SK-N-SH (cell line): ENCODE results near the gene C6orf120.

Experiments used
- EP300 ChIP-seq, 2 experiments: IDR thresholded peaks; 2 replicates each; pipeline versions ENCODE4 v1.4.0 to v1.6.1; 2012; ENCODE audit warnings: borderline replicate concordance in 1 of 2, low read depth in 1 of 2, low read length in 1 of 2
- NRF1 ChIP-seq: IDR thresholded peaks from 2 replicates; pipeline ENCODE4 v1.6.1; 2012; ENCODE audit warnings: low read depth, mild to moderate bottlenecking, low read length
- POLR2AphosphoS5 ChIP-seq: IDR thresholded peaks from 2 replicates; pipeline ENCODE4 v1.6.1; 2012; ENCODE audit warnings: low read depth, low read length
- RXRA ChIP-seq: IDR thresholded peaks from 2 replicates; pipeline ENCODE4 v1.4.0; 2012; ENCODE audit warnings: low read depth, mild to moderate bottlenecking, borderline replicate concordance
- SIN3A ChIP-seq: IDR thresholded peaks from 2 replicates; pipeline ENCODE4 v1.6.1; 2012; ENCODE audit warnings: low read depth, mild to moderate bottlenecking, low read length, moderate library complexity, borderline replicate concordance
- TAF1 ChIP-seq: IDR thresholded peaks from 2 replicates; pipeline ENCODE4 v1.6.1; 2012; ENCODE audit warnings: low read depth, mild to moderate bottlenecking, low read length, moderate library complexity, borderline replicate concordance
- TF ChIP-seq, protein P1 (sequence below): fragments of 200-600 bp; sonication (generic); IDR thresholded peaks from 2 replicates; pipeline ENCODE4 v1.6.1; 2017; ENCODE audit warnings: antibody characterized with exemption, mild to moderate bottlenecking, moderate library complexity
- TF ChIP-seq, protein P2 (sequence below): IDR thresholded peaks from 2 replicates; pipeline ENCODE4 v1.6.1; 2012; ENCODE audit warnings: mild to moderate bottlenecking, low read depth, low read length, moderate library complexity

DNA sequence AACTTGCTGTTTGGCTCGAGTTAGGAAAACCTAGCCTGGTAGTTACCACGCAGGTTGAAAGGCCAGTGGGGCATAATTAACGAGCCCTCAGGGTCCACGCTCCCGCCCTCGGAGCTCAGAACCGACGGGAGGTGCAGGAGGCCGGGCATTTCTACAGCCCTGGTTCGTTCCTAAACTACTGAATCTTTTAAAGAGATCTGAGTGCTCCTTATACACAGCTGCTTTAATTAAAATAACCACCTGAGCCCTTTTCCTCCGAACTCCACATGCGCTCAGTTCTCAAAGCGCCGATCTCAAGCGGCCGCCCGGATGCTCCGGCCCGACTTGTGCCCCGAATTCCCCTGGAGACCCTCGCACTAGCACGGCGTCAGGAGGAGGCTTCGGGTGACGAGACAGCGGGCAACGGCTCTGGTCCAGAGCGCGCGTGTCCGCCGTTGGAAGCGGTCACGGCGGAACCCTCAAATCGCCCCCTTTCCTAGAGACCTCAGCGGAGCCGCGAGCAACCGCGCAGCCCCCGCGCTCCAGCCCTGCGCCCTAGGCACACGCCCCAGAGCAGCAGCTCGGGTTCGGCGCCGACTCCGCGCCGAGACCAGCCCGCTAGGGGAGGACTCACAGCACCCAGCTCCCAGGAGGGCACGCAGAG, 494 bp upstream of the C6orf120 start:
- no peak for TF ChIP-seq EP300 (IDR thresholded peaks at IDR 0.05; ENCODE audit: borderline replicate concordance in 1 of 2, low read depth in 1 of 2, low read length in 1 of 2)
- TF ChIP-seq, protein P1, sequence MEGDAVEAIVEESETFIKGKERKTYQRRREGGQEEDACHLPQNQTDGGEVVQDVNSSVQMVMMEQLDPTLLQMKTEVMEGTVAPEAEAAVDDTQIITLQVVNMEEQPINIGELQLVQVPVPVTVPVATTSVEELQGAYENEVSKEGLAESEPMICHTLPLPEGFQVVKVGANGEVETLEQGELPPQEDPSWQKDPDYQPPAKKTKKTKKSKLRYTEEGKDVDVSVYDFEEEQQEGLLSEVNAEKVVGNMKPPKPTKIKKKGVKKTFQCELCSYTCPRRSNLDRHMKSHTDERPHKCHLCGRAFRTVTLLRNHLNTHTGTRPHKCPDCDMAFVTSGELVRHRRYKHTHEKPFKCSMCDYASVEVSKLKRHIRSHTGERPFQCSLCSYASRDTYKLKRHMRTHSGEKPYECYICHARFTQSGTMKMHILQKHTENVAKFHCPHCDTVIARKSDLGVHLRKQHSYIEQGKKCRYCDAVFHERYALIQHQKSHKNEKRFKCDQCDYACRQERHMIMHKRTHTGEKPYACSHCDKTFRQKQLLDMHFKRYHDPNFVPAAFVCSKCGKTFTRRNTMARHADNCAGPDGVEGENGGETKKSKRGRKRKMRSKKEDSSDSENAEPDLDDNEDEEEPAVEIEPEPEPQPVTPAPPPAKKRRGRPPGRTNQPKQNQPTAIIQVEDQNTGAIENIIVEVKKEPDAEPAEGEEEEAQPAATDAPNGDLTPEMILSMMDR = no peak
- TF ChIP-seq, protein P2, sequence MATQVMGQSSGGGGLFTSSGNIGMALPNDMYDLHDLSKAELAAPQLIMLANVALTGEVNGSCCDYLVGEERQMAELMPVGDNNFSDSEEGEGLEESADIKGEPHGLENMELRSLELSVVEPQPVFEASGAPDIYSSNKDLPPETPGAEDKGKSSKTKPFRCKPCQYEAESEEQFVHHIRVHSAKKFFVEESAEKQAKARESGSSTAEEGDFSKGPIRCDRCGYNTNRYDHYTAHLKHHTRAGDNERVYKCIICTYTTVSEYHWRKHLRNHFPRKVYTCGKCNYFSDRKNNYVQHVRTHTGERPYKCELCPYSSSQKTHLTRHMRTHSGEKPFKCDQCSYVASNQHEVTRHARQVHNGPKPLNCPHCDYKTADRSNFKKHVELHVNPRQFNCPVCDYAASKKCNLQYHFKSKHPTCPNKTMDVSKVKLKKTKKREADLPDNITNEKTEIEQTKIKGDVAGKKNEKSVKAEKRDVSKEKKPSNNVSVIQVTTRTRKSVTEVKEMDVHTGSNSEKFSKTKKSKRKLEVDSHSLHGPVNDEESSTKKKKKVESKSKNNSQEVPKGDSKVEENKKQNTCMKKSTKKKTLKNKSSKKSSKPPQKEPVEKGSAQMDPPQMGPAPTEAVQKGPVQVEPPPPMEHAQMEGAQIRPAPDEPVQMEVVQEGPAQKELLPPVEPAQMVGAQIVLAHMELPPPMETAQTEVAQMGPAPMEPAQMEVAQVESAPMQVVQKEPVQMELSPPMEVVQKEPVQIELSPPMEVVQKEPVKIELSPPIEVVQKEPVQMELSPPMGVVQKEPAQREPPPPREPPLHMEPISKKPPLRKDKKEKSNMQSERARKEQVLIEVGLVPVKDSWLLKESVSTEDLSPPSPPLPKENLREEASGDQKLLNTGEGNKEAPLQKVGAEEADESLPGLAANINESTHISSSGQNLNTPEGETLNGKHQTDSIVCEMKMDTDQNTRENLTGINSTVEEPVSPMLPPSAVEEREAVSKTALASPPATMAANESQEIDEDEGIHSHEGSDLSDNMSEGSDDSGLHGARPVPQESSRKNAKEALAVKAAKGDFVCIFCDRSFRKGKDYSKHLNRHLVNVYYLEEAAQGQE = no peak
- TF ChIP-seq SIN3A = no peak
- TF ChIP-seq TAF1 = no peak
- no peak for TF ChIP-seq POLR2AphosphoS5
- TF ChIP-seq NRF1 = no peak
- TF ChIP-seq RXRA = no peak
